Upper lobe of right lung (tissue), 1 donor: ENCODE results near the gene MRPS27. TPM values are rescaled to one million over a fixed set of nuclear protein-coding genes. Genes with fewer than 3 reads are reported as not detected.

ENCODE experiments used
- ATAC-seq: fragments of 200-7000 bp; cut with Tn5 transposase; one replicate; pipeline ENCODE4 v1.9.1; 2020; ENCODE audit warnings: mild to moderate bottlenecking, moderate library complexity
- DNase-seq: peaks from one replicate; pipeline ENCODE4 v3.0.0-alpha.2; 2020
- H3K27ac ChIP-seq: fragments of 200-600 bp; one replicate; pipeline ENCODE4 v1.8.0; 2022
- H3K27me3 ChIP-seq: fragments of 200-600 bp; one replicate; pipeline ENCODE4 v1.8.0; 2022; ENCODE audit warnings: mild to moderate bottlenecking
- H3K36me3 ChIP-seq: fragments of 200-600 bp; one replicate; pipeline ENCODE4 v1.8.0; 2022
- H3K4me1 ChIP-seq: fragments of 200-600 bp; one replicate; pipeline ENCODE4 v1.8.0; 2022
- H3K4me3 ChIP-seq: fragments of 200-600 bp; one replicate; pipeline ENCODE4 v1.8.0; 2022; ENCODE audit warnings: mild to moderate bottlenecking
- H3K9me3 ChIP-seq: fragments of 200-600 bp; one replicate; pipeline ENCODE4 v1.8.0; 2022
- CTCF ChIP-seq: fragments of 200-600 bp; IDR thresholded peaks from one replicate; pipeline ENCODE4 v1.8.0; 2022; ENCODE audit warnings: antibody characterized with exemption
- intact Hi-C: fragments of 100-400 bp; cut with DNase I; formaldehyde crosslinking; loops from one replicate; pipeline ENCODE4 v1.11.0; 2022
- total RNA-seq: library from RNA; stranded (reverse); fragmentation: NEBNext Ultra II Directional; extraction: Animal tissue kit (Norgen Biotek cat#: 25700); gene quantifications from one replicate; pipeline ENCODE4 v1.2.1, GENCODE V29; 2021
- donor health status: DM: no; HTN: yes; CAD: no; lungs with severe emphysema.

The MRPS27 gene
- total RNA-seq, 1 donor from 2014 or later: 34.2 TPM

- Histone ChIP-seq H3K4me3 (no peak overlapping the region), H3K4me1 (no peaks in the 10 kb centered on the region), H3K27me3 (no peaks in the 10 kb centered on the region), H3K9me3 (no peaks in the 10 kb centered on the region), H3K27ac (no peak overlapping the region), H3K36me3 (peaks cover 8% of the 10 kb centered on the region)
- no peak for TF ChIP-seq CTCF
- intact Hi-C loops: loop anchor here (10.0 kb wide), 1 partner anchor 160 kb away; no protein-coding TSS in a partner anchor
- no peak for DNase-seq
- ATAC-seq: no peak
These were observed 44.9 kb upstream of the MRPS27 start for GRCh38 chr5:72364951-72365350.

- Histone ChIP-seq H3K27me3 (no peaks in the 10 kb centered on the region), H3K4me3 (no peak overlapping the region), H3K9me3 (no peaks in the 10 kb centered on the region), H3K4me1 (no peaks in the 10 kb centered on the region), H3K27ac (no peak overlapping the region), H3K36me3 (peaks cover 15% of the 10 kb centered on the region)
- TF ChIP-seq CTCF: no peak
- DNase-seq (no peak), ATAC-seq (no peak)
- intact Hi-C loops: loop anchor here (10.0 kb wide), 1 partner anchor 161 kb away; no protein-coding TSS in a partner anchor
These were observed 44.1 kb upstream of the MRPS27 start for GRCh38 chr5:72364171-72364570.

- no peak overlapping the region for H3K27ac ChIP-seq
- H3K4me3 ChIP-seq: no peak overlapping the region
- ATAC-seq: no peak
- peaks cover 18% of the 10 kb centered on the region for H3K36me3 ChIP-seq
- H3K4me1 ChIP-seq: no peaks in the 10 kb centered on the region
- no peaks in the 10 kb centered on the region for H3K9me3 ChIP-seq
- no peaks in the 10 kb centered on the region for H3K27me3 ChIP-seq
- no peak for TF ChIP-seq CTCF
- no peak for DNase-seq
- intact Hi-C loops: loop anchor here (10.0 kb wide), 1 partner anchor 162 kb away; no protein-coding TSS in a partner anchor
These were observed 43.2 kb upstream of the MRPS27 start for GRCh38 chr5:72363166-72363802.

GRCh38 chr5:72359886-72360285 lies 39.8 kb upstream of the MRPS27 start:
- intact Hi-C loops: loop anchor here (10.0 kb wide), 1 partner anchor 165 kb away; no protein-coding TSS in a partner anchor
- Histone ChIP-seq H3K4me3 (no peak overlapping the region), H3K4me1 (no peaks in the 10 kb centered on the region), H3K27me3 (no peaks in the 10 kb centered on the region), H3K36me3 (peaks cover 18% of the 10 kb centered on the region), H3K9me3 (no peaks in the 10 kb centered on the region), H3K27ac (no peak overlapping the region)
- ATAC-seq (no peak), DNase-seq (no peak)
- no peak for TF ChIP-seq CTCF

GRCh38 chr5:72358925-72359324 lies 38.9 kb upstream of the MRPS27 start:
- ATAC-seq: no peak
- no peaks in the 10 kb centered on the region for H3K4me1 ChIP-seq
- H3K4me3 ChIP-seq: no peak overlapping the region
- no peak overlapping the region for H3K27ac ChIP-seq
- no peaks in the 10 kb centered on the region for H3K9me3 ChIP-seq
- no peak for DNase-seq
- TF ChIP-seq CTCF: no peak
- H3K36me3 ChIP-seq: peaks cover 18% of the 10 kb centered on the region
- no peaks in the 10 kb centered on the region for H3K27me3 ChIP-seq
- intact Hi-C loops: no loop called here
